ENCODE results near the gene TMEM242.
"Not testable (repeated sequence)": the region's sequence is repeated elsewhere in the genome, so short reads cannot be mapped to it uniquely, and the experiment has no call there.

TMEM242 gene

GRCh38 chr6:157337751-157338150, 14.4 kb upstream of the TMEM242 start:
- Histone ChIP-seq H3K27me3 (ENCODE audit: insufficient read depth, low read length) (no peaks in the 10 kb centered on the region), H3K4me3 (ENCODE audit: low read length) (no peak overlapping the region), H3K9ac (ENCODE audit: low read depth, low read length) (no peak overlapping the region), H3K4me1 (ENCODE audit: insufficient read depth, low read length) (no peaks in the 10 kb centered on the region), H3K9me3 (ENCODE audit: insufficient read depth, low read depth, low read length) (no peaks in the 10 kb centered on the region), H3K36me3 (ENCODE audit: insufficient read depth, low read depth, low read length) (no peaks in the 10 kb centered on the region), H3K27ac (ENCODE audit: low read length) (no peak overlapping the region)

GRCh38 chr6:157337276-157337675, 14.0 kb upstream of the TMEM242 start:
- not testable (repeated sequence) for H3K9me3 ChIP-seq (ENCODE audit: insufficient read depth, low read depth, low read length); H3K27ac ChIP-seq (ENCODE audit: low read length); H3K9ac ChIP-seq (ENCODE audit: low read depth, low read length)

GRCh38 chr6:157335829-157336228, 12.5 kb upstream of the TMEM242 start:
- Histone ChIP-seq H3K9ac (ENCODE audit: low read depth, low read length) (no peak overlapping the region), H3K9me3 (ENCODE audit: insufficient read depth, low read depth, low read length) (no peaks in the 10 kb centered on the region), H3K27ac (ENCODE audit: low read length) (no peak overlapping the region), H3K27me3 (ENCODE audit: insufficient read depth, low read length) (no peaks in the 10 kb centered on the region), H3K4me3 (ENCODE audit: low read length) (no peak overlapping the region), H3K4me1 (ENCODE audit: insufficient read depth, low read length) (no peaks in the 10 kb centered on the region), H3K36me3 (ENCODE audit: insufficient read depth, low read depth, low read length) (no peaks in the 10 kb centered on the region)

More at GRCh38 chr6:157337276-157337675, 14.0 kb upstream of the TMEM242 start:
- not testable (repeated sequence) for H3K27me3 ChIP-seq (ENCODE audit: insufficient read depth, low read length); H3K4me3 ChIP-seq (ENCODE audit: low read length); H3K36me3 ChIP-seq (ENCODE audit: insufficient read depth, low read depth, low read length); H3K4me1 ChIP-seq (ENCODE audit: insufficient read depth, low read length)

GRCh38 chr6:157333956-157334355, 10.6 kb upstream of the TMEM242 start:
- Histone ChIP-seq H3K27me3 (ENCODE audit: insufficient read depth, low read length) (no peaks in the 10 kb centered on the region), H3K9ac (ENCODE audit: low read depth, low read length) (no peak overlapping the region), H3K27ac (ENCODE audit: low read length) (no peak overlapping the region), H3K4me1 (ENCODE audit: insufficient read depth, low read length) (no peaks in the 10 kb centered on the region), H3K9me3 (ENCODE audit: insufficient read depth, low read depth, low read length) (no peaks in the 10 kb centered on the region), H3K4me3 (ENCODE audit: low read length) (no peak overlapping the region), H3K36me3 (ENCODE audit: insufficient read depth, low read depth, low read length) (no peaks in the 10 kb centered on the region)

GRCh38 chr6:157333537-157333936, 10.2 kb upstream of the TMEM242 start:
- Histone ChIP-seq H3K9me3 (ENCODE audit: insufficient read depth, low read depth, low read length) (no peaks in the 10 kb centered on the region), H3K27ac (ENCODE audit: low read length) (no peak overlapping the region), H3K27me3 (ENCODE audit: insufficient read depth, low read length) (no peaks in the 10 kb centered on the region), H3K4me1 (ENCODE audit: insufficient read depth, low read length) (no peaks in the 10 kb centered on the region), H3K36me3 (ENCODE audit: insufficient read depth, low read depth, low read length) (no peaks in the 10 kb centered on the region), H3K9ac (ENCODE audit: low read depth, low read length) (no peak overlapping the region), H3K4me3 (ENCODE audit: low read length) (no peak overlapping the region)

- Histone ChIP-seq H3K4me1 (ENCODE audit: insufficient read depth, low read length) (no peaks in the 10 kb centered on the region), H3K27ac (ENCODE audit: low read length) (no peak overlapping the region), H3K9me3 (ENCODE audit: insufficient read depth, low read depth, low read length) (no peaks in the 10 kb centered on the region), H3K9ac (ENCODE audit: low read depth, low read length) (no peak overlapping the region), H3K36me3 (ENCODE audit: insufficient read depth, low read depth, low read length) (no peaks in the 10 kb centered on the region), H3K4me3 (ENCODE audit: low read length) (no peak overlapping the region), H3K27me3 (ENCODE audit: insufficient read depth, low read length) (no peaks in the 10 kb centered on the region; the same call in 1 of the 2 replicates)
Measured at GRCh38 chr6:157332813-157333212, 9.5 kb upstream of the TMEM242 start.

- H3K4me3 ChIP-seq (ENCODE audit: low read length) = no peak overlapping the region
- peaks cover 6% of the 10 kb centered on the region; the same call in 1 of the 2 replicates for H3K27me3 ChIP-seq (ENCODE audit: insufficient read depth, low read length)
- no peaks in the 10 kb centered on the region for H3K4me1 ChIP-seq (ENCODE audit: insufficient read depth, low read length)
- H3K27ac ChIP-seq (ENCODE audit: low read length) = no peak overlapping the region
- no peak overlapping the region for H3K9ac ChIP-seq (ENCODE audit: low read depth, low read length)
- H3K9me3 ChIP-seq (ENCODE audit: insufficient read depth, low read depth, low read length) = no peaks in the 10 kb centered on the region
- no peaks in the 10 kb centered on the region for H3K36me3 ChIP-seq (ENCODE audit: insufficient read depth, low read depth, low read length)
Measured at GRCh38 chr6:157330831-157331230, 7.5 kb upstream of the TMEM242 start.

GRCh38 chr6:157329829-157330228, 6.5 kb upstream of the TMEM242 start:
- Histone ChIP-seq H3K4me3 (ENCODE audit: low read length) (no peak overlapping the region), H3K27me3 (ENCODE audit: insufficient read depth, low read length) (peaks cover 12% of the 10 kb centered on the region), H3K9ac (ENCODE audit: low read depth, low read length) (no peak overlapping the region), H3K27ac (ENCODE audit: low read length) (no peak overlapping the region), H3K4me1 (ENCODE audit: insufficient read depth, low read length) (no peaks in the 10 kb centered on the region), H3K9me3 (ENCODE audit: insufficient read depth, low read depth, low read length) (no peaks in the 10 kb centered on the region), H3K36me3 (ENCODE audit: insufficient read depth, low read depth, low read length) (no peaks in the 10 kb centered on the region)

GRCh38 chr6:157328108-157328692, 4.9 kb upstream of the TMEM242 start:
- Histone ChIP-seq H3K9ac (ENCODE audit: low read depth, low read length) (no peak overlapping the region), H3K27ac (ENCODE audit: low read length) (no peak overlapping the region), H3K4me1 (ENCODE audit: insufficient read depth, low read length) (peaks cover 3% of the 10 kb centered on the region; the same call in 1 of the 2 replicates), H3K36me3 (ENCODE audit: insufficient read depth, low read depth, low read length) (no peaks in the 10 kb centered on the region), H3K9me3 (ENCODE audit: insufficient read depth, low read depth, low read length) (no peaks in the 10 kb centered on the region), H3K27me3 (ENCODE audit: insufficient read depth, low read length) (peaks cover 12% of the 10 kb centered on the region), H3K4me3 (ENCODE audit: low read length) (no peak overlapping the region)

- Histone ChIP-seq H3K4me1 (ENCODE audit: insufficient read depth, low read length) (peaks cover 3% of the 10 kb centered on the region; the same call in 1 of the 2 replicates), H3K27ac (ENCODE audit: low read length) (no peak overlapping the region), H3K27me3 (ENCODE audit: insufficient read depth, low read length) (peaks cover 12% of the 10 kb centered on the region), H3K9ac (ENCODE audit: low read depth, low read length) (no peak overlapping the region), H3K36me3 (ENCODE audit: insufficient read depth, low read depth, low read length) (peaks cover under 1% of the 10 kb centered on the region; the same call in 1 of the 2 replicates), H3K4me3 (ENCODE audit: low read length) (no peak overlapping the region), H3K9me3 (ENCODE audit: insufficient read depth, low read depth, low read length) (no peaks in the 10 kb centered on the region)
Measured at GRCh38 chr6:157326979-157327378, 3.7 kb upstream of the TMEM242 start.

GRCh38 chr6:157325069-157325805, 1.9 kb upstream of the TMEM242 start:
- Histone ChIP-seq H3K9me3 (ENCODE audit: insufficient read depth, low read depth, low read length) (no peaks in the 10 kb centered on the region), H3K27ac (ENCODE audit: low read length) (no peak overlapping the region), H3K4me1 (ENCODE audit: insufficient read depth, low read length) (peaks cover 3% of the 10 kb centered on the region; the same call in 1 of the 2 replicates), H3K9ac (ENCODE audit: low read depth, low read length) (no peak overlapping the region), H3K4me3 (ENCODE audit: low read length) (no peak overlapping the region), H3K36me3 (ENCODE audit: insufficient read depth, low read depth, low read length) (peaks cover 8% of the 10 kb centered on the region; the same call in 1 of the 2 replicates), H3K27me3 (ENCODE audit: insufficient read depth, low read length) (peaks cover 12% of the 10 kb centered on the region)

- Histone ChIP-seq H3K27ac (ENCODE audit: low read length) (peak overlapping the region; percentile 58), H3K27me3 (ENCODE audit: insufficient read depth, low read length) (peaks cover 12% of the 10 kb centered on the region), H3K9ac (ENCODE audit: low read depth, low read length) (peak overlapping the region; percentile 90), H3K4me1 (ENCODE audit: insufficient read depth, low read length) (peaks cover 3% of the 10 kb centered on the region; the same call in 1 of the 2 replicates), H3K4me3 (ENCODE audit: low read length) (peak overlapping the region; percentile 99), H3K9me3 (ENCODE audit: insufficient read depth, low read depth, low read length) (no peaks in the 10 kb centered on the region), H3K36me3 (ENCODE audit: insufficient read depth, low read depth, low read length) (peaks cover 15% of the 10 kb centered on the region; the same call in 1 of the 2 replicates)
Measured at GRCh38 chr6:157323966-157324300, 614 bp upstream of the TMEM242 start.

Measured in iPS-20b (cell line).